NCI-H2107 treated with DMSO at 0.1 percent for 48 hours (cell line): ENCODE results near the gene IST1.
A peak's percentile ranks its signal among the peaks of the same experiment; 100 is the strongest.
"Not testable (repeated sequence)": the region's sequence is repeated elsewhere in the genome, so short reads cannot be mapped to it uniquely, and the experiment has no call there.

Experiments
- DNase-seq: peaks from one replicate; lab custom pipeline; 2025; ENCODE audit not compliant: unreplicated experiment; lab: John Stamatoyannopoulos, UW

Gene IST1

GRCh38 chr16:71894921-71895678 is at the start of gene IST1:
Gene IST1 (plus strand): TSS chr16:71895531. CDS start chr16:71915641, 20,110 bp downstream.
- peak; percentile 90 for DNase-seq

- peak; percentile 66 for DNase-seq
Observed at GRCh38 chr16:71845639-71846430, 49.5 kb upstream of the IST1 start, which contains the start of gene ATXN1L. Gene ATXN1L (plus strand): TSS chr16:71845976. CDS start chr16:71849741, 3,765 bp downstream.

- peak; percentile 4 for DNase-seq
Observed at GRCh38 chr16:71846431-71846830, 48.9 kb upstream of the IST1 start.

GRCh38 chr16:71847096-71847495 is 48.2 kb upstream of the IST1 start:
- DNase-seq, result no peak

- DNase-seq, result no peak
Observed at GRCh38 chr16:71848622-71849021, 46.7 kb upstream of the IST1 start.

GRCh38 chr16:71851746-71852145 is 43.6 kb upstream of the IST1 start:
- no peak for DNase-seq

- DNase-seq, result no peak
Observed at GRCh38 chr16:71852158-71852557, 43.2 kb upstream of the IST1 start.

- no peak for DNase-seq
Observed at GRCh38 chr16:71852561-71852960, 42.8 kb upstream of the IST1 start.

GRCh38 chr16:71853413-71853812 is 41.9 kb upstream of the IST1 start:
- no peak for DNase-seq

- DNase-seq, result no peak
Observed at GRCh38 chr16:71854369-71854948, 40.9 kb upstream of the IST1 start.

GRCh38 chr16:71855937-71856662 is 39.2 kb upstream of the IST1 start:
- no peak for DNase-seq

GRCh38 chr16:71859762-71860521 is 35.4 kb upstream of the IST1 start:
- no peak for DNase-seq

GRCh38 chr16:71863995-71864394 is 31.3 kb upstream of the IST1 start:
- DNase-seq, result no peak

- DNase-seq, result no peak
Observed at GRCh38 chr16:71865173-71865863, 30.0 kb upstream of the IST1 start.

- not testable (repeated sequence) for DNase-seq
Observed at GRCh38 chr16:71867175-71867574, 28.2 kb upstream of the IST1 start.

- DNase-seq, result peak; percentile 59
Observed at GRCh38 chr16:71867939-71868338, 27.4 kb upstream of the IST1 start.

GRCh38 chr16:71869089-71869488 is 26.2 kb upstream of the IST1 start:
- no peak for DNase-seq

- DNase-seq, result no peak
Observed at GRCh38 chr16:71870818-71871217, 24.5 kb upstream of the IST1 start.

- no peak for DNase-seq
Observed at GRCh38 chr16:71873199-71873598, 22.1 kb upstream of the IST1 start.

- DNase-seq, result no peak
Observed at GRCh38 chr16:71878911-71879310, 16.4 kb upstream of the IST1 start.
